Right lobe of liver (tissue), 6 donors: ENCODE measurements around the gene SLC13A3. TPM values are rescaled to one million over a fixed set of nuclear protein-coding genes. Genes with fewer than 3 reads are reported as not detected.

ENCODE experiments used
- ATAC-seq, 4 donors: fragments of 200-7000 bp; cut with Tn5 transposase; one replicate each; pipeline ENCODE4 v1.9.1; 2020; ENCODE audit warnings: mild to moderate bottlenecking in 4 of 4, moderate library complexity in 4 of 4
- DNase-seq, 3 donors: peaks; one replicate each; pipeline ENCODE4 v3.0.0-alpha.2; 2020
- H3K27ac ChIP-seq, 3 donors: fragments of 200-600 bp; one replicate each; pipeline ENCODE4 v1.8.0; 2022
- H3K27me3 ChIP-seq, 2 donors: fragments of 200-600 bp; one replicate each; pipeline ENCODE4 v1.8.0; 2022
- H3K36me3 ChIP-seq, 4 donors: fragments of 200-600 bp; sonication (generic) in 1 of 4; one replicate each; pipeline versions ENCODE4 v1.5.1 to v1.8.0; 2017 to 2022; ENCODE audit warnings: control low read depth in 1 of 4
- H3K4me1 ChIP-seq, 4 donors: fragments of 200-600 bp; sonication (generic) in 1 of 4; one replicate each; pipeline versions ENCODE4 v1.5.1 to v1.8.0; 2017 to 2022; ENCODE audit warnings: control low read depth in 1 of 4
- H3K4me3 ChIP-seq, 3 donors: fragments of 200-600 bp; one replicate each; pipeline ENCODE4 v1.8.0; 2022
- H3K9me3 ChIP-seq, 4 donors: fragments of 200-600 bp; sonication (generic) in 1 of 4; one replicate each; pipeline versions ENCODE4 v1.5.1 to v1.8.0; 2017 to 2022; ENCODE audit warnings: control low read depth in 1 of 4
- CTCF ChIP-seq, 4 donors: fragments of 200-600 bp in 3 of 4; fragments of 450-650 bp in 1 of 4; IDR thresholded peaks; one replicate each; pipeline versions ENCODE4 v1.5.1 to v1.8.0; 2016 to 2022; ENCODE audit warnings: antibody characterized with exemption in 4 of 4, mild to moderate bottlenecking in 2 of 4
- POLR2A ChIP-seq: fragments of 450-650 bp; IDR thresholded peaks from one replicate; pipeline ENCODE4 v1.6.1; 2017; ENCODE audit warnings: antibody characterized with exemption, mild to moderate bottlenecking
- WGBS: methylation state at CpG from one replicate; pipeline ENCODE4 v1.1.6; 2018; ENCODE audit warnings: low coverage, low lambda C conversion rate; ENCODE audit not compliant: insufficient coverage; ENCODE audit errors: missing lambda C conversion rate; 5-methylcytosine and 5-hydroxymethylcytosine counted together
- intact Hi-C, 2 donors: fragments of 100-400 bp; cut with DNase I; formaldehyde crosslinking; loops; one replicate each; pipeline versions ENCODE4 v1.11.2 to v1.14.1; 2022
- total RNA-seq, 6 experiments: library from RNA; depleted of rRNA in 2 of 6; stranded (reverse); fragments of >200 nt in 2 of 6; fragmentation: NEBNext Ultra II Directional in 3 of 6; extraction: Animal tissue kit (Norgen Biotek cat#: 25700) in 3 of 6; gene quantifications; one replicate each; pipeline versions ENCODE4 v1.1.0 to v1.2.4, GENCODE V29; 2016 to 2023
- donor health status: DM: no; HTN: yes; CAD: no.
- donor health status: DM: no; HTN: no; CAD: no.
- donor health status: DM: no; HTN: no; CAD: no.
- donor health status: DM: no; HTN: yes; CAD: no.
- donor health status: DM: no; HTN: yes; CAD: no.

Gene SLC13A3
- total RNA-seq, 6 experiments from 2014 or later: 3.7 to 14.6 (median 9.3) TPM

DNA sequence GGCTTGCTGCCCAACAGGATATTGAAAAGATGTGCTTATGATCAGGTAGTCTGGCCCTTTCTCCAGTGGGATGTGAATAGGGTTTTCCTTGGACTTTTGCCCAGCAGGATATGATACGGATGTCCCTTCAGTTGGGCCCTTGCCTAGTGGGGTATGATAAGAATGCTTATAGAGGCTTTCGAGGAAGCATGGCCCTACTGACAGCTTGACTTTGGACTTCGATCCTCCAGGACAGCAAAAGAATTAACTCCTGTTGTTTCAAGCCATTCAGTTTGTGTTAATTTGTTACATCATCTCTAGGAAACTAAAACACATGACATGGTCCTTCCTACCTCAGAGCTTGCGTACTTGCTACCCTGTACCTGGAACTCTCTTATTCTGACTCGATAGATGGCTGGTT is 128.2 kb downstream of the SLC13A3 start:
- TF ChIP-seq POLR2A (no peak), CTCF (IDR thresholded peaks at IDR 0.05) (no peak)
- H3K4me3 ChIP-seq: no peak overlapping the region
- no peaks in the 10 kb centered on the region for H3K4me1 ChIP-seq
- intact Hi-C loops: no loop called here
- no peak overlapping the region for H3K27ac ChIP-seq
- 53% methylated on average over 2 of the region's 5 CpGs for WGBS
- no peaks in the 10 kb centered on the region for H3K27me3 ChIP-seq
- H3K9me3 ChIP-seq: no peaks in the 10 kb centered on the region
- H3K36me3 ChIP-seq: no peaks in the 10 kb centered on the region
- ATAC-seq: no peak
- no peak for DNase-seq

- H3K27ac ChIP-seq: no peak overlapping the region
- no peaks in the 10 kb centered on the region for H3K36me3 ChIP-seq
- H3K4me1 ChIP-seq: no peaks in the 10 kb centered on the region
- TF ChIP-seq CTCF (IDR thresholded peaks at IDR 0.05) (peak; percentile 63 to 72 (median 68)), POLR2A (no peak)
- no peaks in the 10 kb centered on the region for H3K9me3 ChIP-seq
- intact Hi-C loops: no loop called here
- peak; percentile 51 to 58 (median 56) for DNase-seq
- H3K4me3 ChIP-seq: no peak overlapping the region
- ATAC-seq: peak; percentile 87 to 98 (median 94)
- H3K27me3 ChIP-seq: no peaks in the 10 kb centered on the region
- 39% methylated on average over 2 of the region's 4 CpGs for WGBS
Measured at GRCh38 chr20:46520976-46521579, 130.2 kb downstream of the SLC13A3 start.

GRCh38 chr20:46520540-46520939 is 130.7 kb downstream of the SLC13A3 start:
- intact Hi-C loops: no loop called here
- DNase-seq (no peak), ATAC-seq (no peak)
- no peaks in the 10 kb centered on the region for H3K9me3 ChIP-seq
- TF ChIP-seq POLR2A (no peak), CTCF (IDR thresholded peaks at IDR 0.05) (no peak)
- H3K4me1 ChIP-seq: no peaks in the 10 kb centered on the region
- 59% methylated on average over 3 of the region's 4 CpGs for WGBS
- no peak overlapping the region for H3K27ac ChIP-seq
- no peaks in the 10 kb centered on the region for H3K27me3 ChIP-seq
- no peak overlapping the region for H3K4me3 ChIP-seq
- H3K36me3 ChIP-seq: no peaks in the 10 kb centered on the region

- no peak for TF ChIP-seq POLR2A
- TF ChIP-seq CTCF (IDR thresholded peaks at IDR 0.05): no peak
- WGBS: 54% methylated on average over 3 of the region's 3 CpGs
- ATAC-seq (no peak), DNase-seq (no peak)
- intact Hi-C loops: no loop called here
- H3K36me3 ChIP-seq: no peaks in the 10 kb centered on the region
- no peak overlapping the region for H3K4me3 ChIP-seq
- H3K9me3 ChIP-seq: no peaks in the 10 kb centered on the region
- no peaks in the 10 kb centered on the region for H3K4me1 ChIP-seq
- H3K27ac ChIP-seq: no peak overlapping the region
- H3K27me3 ChIP-seq: no peaks in the 10 kb centered on the region
Measured at GRCh38 chr20:46519471-46520068, 131.7 kb downstream of the SLC13A3 start.
